Osteoblast (primary cell): ENCODE measurements around the gene ANKS1B. TPM values are rescaled to one million over a fixed set of nuclear protein-coding genes. Genes with fewer than 3 reads are reported as not detected.

Source experiments
- DNase-seq: peaks from one replicate; pipeline ENCODE4 v3.0.0; 2011; ENCODE audit warnings: low spot score, mixed read lengths; ENCODE audit not compliant: insufficient read length; ENCODE audit errors: missing footprints
- H2AFZ ChIP-seq: 2 replicates; pipeline ENCODE4 v1.6.0; 2011; ENCODE audit warnings: mild to moderate bottlenecking, low read length
- H3K27ac ChIP-seq: 2 replicates; pipeline ENCODE4 v1.5.1; 2011; ENCODE audit warnings: mild to moderate bottlenecking, low read depth, low read length, moderate library complexity
- H3K27me3 ChIP-seq: 2 replicates; pipeline ENCODE4 v1.6.0; 2012; ENCODE audit warnings: mild to moderate bottlenecking, control low read depth, inconsistent platforms, low read length, moderate library complexity; ENCODE audit not compliant: insufficient read depth
- H3K36me3 ChIP-seq: 2 replicates; pipeline ENCODE4 v1.5.1; 2011; ENCODE audit warnings: mild to moderate bottlenecking, low read length, control low read depth, moderate library complexity; ENCODE audit not compliant: insufficient read depth
- H3K4me1 ChIP-seq: 2 replicates; pipeline ENCODE4 v1.5.1; 2011; ENCODE audit warnings: mild to moderate bottlenecking, low read length, control low read depth, moderate library complexity; ENCODE audit not compliant: insufficient read depth
- H3K4me2 ChIP-seq: 2 replicates; pipeline ENCODE4 v1.6.0; 2011; ENCODE audit warnings: mild to moderate bottlenecking, low read length; ENCODE audit not compliant: insufficient read depth
- H3K4me3 ChIP-seq: fragments of 200-600 bp; sonication (generic); 3 replicates; pipeline ENCODE4 v1.5.1; 2012; ENCODE audit warnings: mild to moderate bottlenecking, low read length, inconsistent platforms; ENCODE audit not compliant: insufficient read depth
- H3K79me2 ChIP-seq: 2 replicates; pipeline ENCODE4 v1.6.0; 2012; ENCODE audit warnings: mild to moderate bottlenecking, low read length, control low read depth, inconsistent platforms; ENCODE audit not compliant: insufficient read depth
- H3K9me3 ChIP-seq: 2 replicates; pipeline ENCODE4 v1.5.1; 2011; ENCODE audit warnings: low read depth, low read length, control low read depth
- H4K20me1 ChIP-seq: 2 replicates; pipeline ENCODE4 v1.6.0; 2012; ENCODE audit warnings: mild to moderate bottlenecking, low read length, control low read depth; ENCODE audit not compliant: insufficient read depth
- CTCF ChIP-seq: IDR thresholded peaks from 2 replicates; pipeline ENCODE4 v1.5.1; 2011; ENCODE audit warnings: mild to moderate bottlenecking, low read depth, low read length, moderate library complexity; ENCODE audit errors: extremely low read depth
- total RNA-seq: library from RNA; depleted of rRNA; stranded (reverse); fragments of >200 nt; gene quantifications from 2 replicates; pipeline ENCODE4 v1.2.3, GENCODE V29; 2012

The ANKS1B gene
- total RNA-seq, 1 donor = 2.2 TPM

- DNase-seq = no peak
- no peaks in the 10 kb centered on the region for H3K27me3 ChIP-seq
- no peaks in the 10 kb centered on the region for H4K20me1 ChIP-seq
- no peak overlapping the region for H3K4me2 ChIP-seq
- no peaks in the 10 kb centered on the region for H3K79me2 ChIP-seq
- no peak overlapping the region for H3K4me3 ChIP-seq
- no peak for TF ChIP-seq CTCF
- H3K27ac ChIP-seq = no peak overlapping the region
- H3K9me3 ChIP-seq = no peaks in the 10 kb centered on the region
- H3K4me1 ChIP-seq = no peaks in the 10 kb centered on the region
- no peaks in the 10 kb centered on the region for H3K36me3 ChIP-seq
- no peak overlapping the region for H2AFZ ChIP-seq
These were observed 853.0 kb downstream of the ANKS1B start for GRCh38 chr12:99131751-99132199.

- H3K36me3 ChIP-seq = no peaks in the 10 kb centered on the region
- H3K27me3 ChIP-seq = no peaks in the 10 kb centered on the region
- H3K79me2 ChIP-seq = no peaks in the 10 kb centered on the region
- H4K20me1 ChIP-seq = no peaks in the 10 kb centered on the region
- H3K4me1 ChIP-seq = no peaks in the 10 kb centered on the region
- no peak overlapping the region for H3K4me2 ChIP-seq
- H3K27ac ChIP-seq = no peak overlapping the region
- no peak for DNase-seq
- no peaks in the 10 kb centered on the region for H3K9me3 ChIP-seq
- no peak overlapping the region for H2AFZ ChIP-seq
- TF ChIP-seq CTCF = no peak
- no peak overlapping the region for H3K4me3 ChIP-seq
These were observed 853.8 kb downstream of the ANKS1B start for GRCh38 chr12:99130808-99131553.

- no peak for DNase-seq
- Histone ChIP-seq H3K4me3 (no peak overlapping the region), H3K27ac (no peak overlapping the region), H3K27me3 (no peaks in the 10 kb centered on the region), H3K36me3 (no peaks in the 10 kb centered on the region), H3K4me1 (no peaks in the 10 kb centered on the region), H3K4me2 (no peak overlapping the region), H4K20me1 (no peaks in the 10 kb centered on the region), H3K9me3 (no peaks in the 10 kb centered on the region), H2AFZ (no peak overlapping the region), H3K79me2 (no peaks in the 10 kb centered on the region)
- TF ChIP-seq CTCF = no peak
These were observed 856.4 kb downstream of the ANKS1B start for GRCh38 chr12:99128246-99128802.

- Histone ChIP-seq H3K4me3 (no peak overlapping the region), H2AFZ (no peak overlapping the region), H3K4me1 (no peaks in the 10 kb centered on the region), H4K20me1 (no peaks in the 10 kb centered on the region), H3K4me2 (no peak overlapping the region), H3K27ac (no peak overlapping the region), H3K79me2 (no peaks in the 10 kb centered on the region), H3K9me3 (no peaks in the 10 kb centered on the region), H3K27me3 (no peaks in the 10 kb centered on the region), H3K36me3 (no peaks in the 10 kb centered on the region)
- no peak for TF ChIP-seq CTCF
- no peak for DNase-seq
These were observed 861.8 kb downstream of the ANKS1B start for GRCh38 chr12:99122959-99123358.
